ENCODE data around the gene GNG8.
A peak's percentile ranks its signal among the peaks of the same experiment; 100 is the strongest.

Gene GNG8

GRCh38 chr19:46639358-46640182, 3.6 kb upstream of the GNG8 start (continued):
- no peak for TF ChIP-seq ZNF558 (tag by site-specific recombination; IDR thresholded peaks at IDR 0.05)

DNA sequence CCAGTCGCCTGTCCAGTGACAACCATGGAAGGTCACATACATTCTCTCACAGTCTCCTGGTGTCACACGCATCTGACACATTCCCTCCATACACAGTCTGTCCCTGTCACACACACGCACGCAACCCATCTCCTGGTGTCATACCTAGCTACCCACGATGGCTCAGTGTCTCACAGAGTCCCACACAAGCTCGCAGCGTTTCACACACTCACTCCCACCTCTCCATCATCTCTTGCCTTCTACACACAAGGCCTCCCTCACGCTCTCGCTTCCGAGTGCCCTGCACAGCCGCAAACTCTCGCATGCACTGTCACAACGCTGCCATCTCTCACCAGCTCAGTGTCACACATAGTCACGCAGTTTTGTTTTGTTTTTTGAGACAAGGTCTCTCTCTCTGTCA, 1.2 kb upstream of the GNG8 start:
- ChIA-PET POLR2A (interaction anchor here (0.6 to 0.7 kb wide), 3 partner anchors 12 to 419 kb away, joined by 3 to 4 read pairs (median 3); partner anchors contain the start of genes CALM3 and PTGIR), CTCF (interaction anchor here (0.6 to 2.0 kb wide), 13 partner anchors 20 to 732 kb away, joined by 3 to 32 read pairs (median 4); partner anchors contain the start of gene DACT3)
- Histone ChIP-seq H3K4me3 (ENCODE audit: low read depth, low read length) (no peak overlapping the region), H3K27ac (ENCODE audit: extremely low read depth, low read depth, low read length) (no peak overlapping the region), H3K9me3 (ENCODE audit: control insufficient read depth, insufficient read depth, low read depth, low read length) (no peaks in the 10 kb centered on the region), H3K36me3 (ENCODE audit: control insufficient read depth in 2 of 2, insufficient read depth in 1 of 2, low read length in 2 of 2) (no peaks in the 10 kb centered on the region), H3K4me1 (ENCODE audit: control insufficient read depth, insufficient read depth, low read length) (peaks cover 3% of the 10 kb centered on the region; the same call in 1 of the 2 replicates)
- TF ChIP-seq PRDM6 (tag by site-specific recombination; IDR thresholded peaks at IDR 0.05) (no peak), ZNF366 (tag by site-specific recombination; conservative IDR thresholded peaks at IDR 0.05) (0 out of 2 replicates have a peak, but pooled peaks have one; percentile 27)

GRCh38 chr19:46634656-46635218, 1.3 kb downstream of the GNG8 start:
- ChIA-PET POLR2A (no interaction called here), CTCF (interaction anchor here (0.6 to 5.3 kb wide), 2 partner anchors 27 to 491 kb away, joined by 3 to 45 read pairs; partner anchors contain the start of gene DACT3)
- Histone ChIP-seq H3K36me3 (ENCODE audit: control insufficient read depth in 2 of 2, insufficient read depth in 1 of 2, low read length in 2 of 2) (no peaks in the 10 kb centered on the region), H3K4me3 (ENCODE audit: low read depth, low read length) (peak overlapping the region; percentile 33), H3K27ac (ENCODE audit: extremely low read depth, low read depth, low read length) (no peak overlapping the region), H3K9me3 (ENCODE audit: control insufficient read depth, insufficient read depth, low read depth, low read length) (no peaks in the 10 kb centered on the region), H3K4me1 (ENCODE audit: control insufficient read depth, insufficient read depth, low read length) (peaks cover 3% of the 10 kb centered on the region; the same call in 1 of the 2 replicates)
- TF ChIP-seq ZBTB21 (tag by site-specific recombination; IDR thresholded peaks at IDR 0.05) (no peak), ZFP41 (tag by site-specific recombination; IDR thresholded peaks at IDR 0.05; ENCODE audit: borderline replicate concordance) (no peak), SP2 (tag by site-specific recombination; IDR thresholded peaks at IDR 0.05) (no peak; the same call in 1 of the 2 replicates), ZNF670 (tag by site-specific recombination; IDR thresholded peaks at IDR 0.05; ENCODE audit: low read depth) (no peak), GLIS2 (tag by site-specific recombination; IDR thresholded peaks at IDR 0.05) (peak; percentile 77), ZNF830 (tag by site-specific recombination; IDR thresholded peaks at IDR 0.05; ENCODE audit: low read depth) (no peak), HOXD13 (CRISPR knock-in tag; IDR thresholded peaks at IDR 0.05; ENCODE audit: borderline replicate concordance) (no peak), ZBTB7A (tag by site-specific recombination; IDR thresholded peaks at IDR 0.05; ENCODE audit: low read depth) (no peak), ZNF157 (tag by site-specific recombination; IDR thresholded peaks at IDR 0.05) (no peak; the same call in 1 of the 2 replicates), TRIM28 (IDR thresholded peaks at IDR 0.05; ENCODE audit: borderline replicate concordance, low read length) (no peak), ZNF624 (tag by site-specific recombination; IDR thresholded peaks at IDR 0.05) (no peak), SETDB1 (IDR thresholded peaks at IDR 0.05; ENCODE audit: insufficient read length, low read length) (no peak), KLF8 (tag by site-specific recombination; IDR thresholded peaks at IDR 0.05) (peak; percentile 50; the same call in 1 of the 2 replicates), ZNF704 (tag by site-specific recombination; IDR thresholded peaks at IDR 0.05) (no peak), ZFP69B (tag by site-specific recombination; IDR thresholded peaks at IDR 0.05) (no peak), ZNF585B (tag by site-specific recombination; IDR thresholded peaks at IDR 0.05) (no peak), KLF7 (tag by site-specific recombination; IDR thresholded peaks at IDR 0.05; ENCODE audit: borderline replicate concordance) (no peak), ZBTB49 (tag by site-specific recombination; IDR thresholded peaks at IDR 0.05; ENCODE audit: low read depth) (no peak), MZF1 (tag by site-specific recombination; IDR thresholded peaks at IDR 0.05; ENCODE audit: borderline replicate concordance) (no peak)
- TF ChIP-seq, protein P1, sequence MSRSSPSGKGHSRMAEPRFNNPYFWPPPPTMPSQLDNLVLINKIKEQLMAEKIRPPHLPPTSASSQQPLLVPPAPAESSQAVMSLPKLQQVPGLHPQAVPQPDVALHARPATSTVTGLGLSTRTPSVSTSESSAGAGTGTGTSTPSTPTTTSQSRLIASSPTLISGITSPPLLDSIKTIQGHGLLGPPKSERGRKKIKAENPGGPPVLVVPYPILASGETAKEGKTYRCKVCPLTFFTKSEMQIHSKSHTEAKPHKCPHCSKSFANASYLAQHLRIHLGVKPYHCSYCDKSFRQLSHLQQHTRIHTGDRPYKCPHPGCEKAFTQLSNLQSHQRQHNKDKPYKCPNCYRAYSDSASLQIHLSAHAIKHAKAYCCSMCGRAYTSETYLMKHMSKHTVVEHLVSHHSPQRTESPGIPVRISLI (tag by site-specific recombination; IDR thresholded peaks at IDR 0.05): no peak
- TF ChIP-seq, protein P2, sequence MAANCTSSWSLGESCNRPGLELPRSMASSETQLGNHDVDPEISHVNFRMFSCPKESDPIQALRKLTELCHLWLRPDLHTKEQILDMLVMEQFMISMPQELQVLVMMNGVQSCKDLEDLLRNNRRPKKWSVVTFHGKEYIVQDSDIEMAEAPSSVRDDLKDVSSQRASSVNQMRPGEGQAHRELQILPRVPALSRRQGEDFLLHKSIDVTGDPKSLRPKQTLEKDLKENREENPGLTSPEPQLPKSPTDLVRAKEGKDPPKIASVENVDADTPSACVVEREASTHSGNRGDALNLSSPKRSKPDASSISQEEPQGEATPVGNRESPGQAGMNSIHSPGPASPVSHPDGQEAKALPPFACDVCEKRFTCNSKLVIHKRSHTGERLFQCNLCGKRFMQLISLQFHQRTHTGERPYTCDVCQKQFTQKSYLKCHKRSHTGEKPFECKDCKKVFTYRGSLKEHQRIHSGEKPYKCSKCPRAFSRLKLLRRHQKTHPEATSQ (tag by site-specific recombination; IDR thresholded peaks at IDR 0.05): no peak

All from HEK293 (cell line).